ENCODE results near the gene SLK. TPM values are rescaled to one million over a fixed set of nuclear protein-coding genes. Genes with fewer than 3 reads are reported as not detected.
A peak's percentile ranks its signal among the peaks of the same experiment; 100 is the strongest.

SLK gene
- total and polyA plus RNA-seq, 2 donors (not counting 3 experiments of a cell fraction or from before 2014, with no cell fraction given), result 4.5 to 36.0 TPM

DNA sequence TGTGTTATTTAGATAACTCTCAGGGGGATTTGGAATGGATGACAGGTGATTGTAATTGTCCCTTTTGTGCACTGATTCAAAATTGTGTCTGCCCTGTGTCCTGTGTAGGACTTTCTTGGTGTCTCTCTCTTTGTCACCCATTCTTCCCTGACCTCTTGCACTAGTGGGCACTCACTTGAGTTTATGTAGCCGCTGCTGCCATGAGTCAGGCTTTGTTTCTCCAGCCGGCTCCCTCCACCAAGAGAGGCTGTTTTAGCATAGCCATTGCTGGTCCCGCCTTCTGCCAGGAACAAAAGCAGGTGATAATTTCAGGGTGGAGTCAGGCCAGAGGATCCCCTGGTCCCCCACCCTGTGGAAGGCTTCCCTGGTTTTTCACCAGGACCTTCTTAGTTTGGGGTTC lies 110.3 kb downstream of the SLK start:
- H4K20me1 ChIP-seq (replicated peaks; ENCODE audit: control insufficient read depth, extremely low read depth, insufficient read depth, low read length), result no peaks in the 10 kb centered on the region
- H3K27ac ChIP-seq (ENCODE audit: insufficient read depth, low read depth, low read length), result peak overlapping the region; percentile 55
- DNase-seq (ENCODE audit: low read depth, low spot score) (peak; percentile 74), FAIRE-seq (peak; percentile 8)
- peak overlapping the region; percentile 36 for H3K4me2 ChIP-seq (ENCODE audit: insufficient read depth, low read length)
- ChIA-PET CTCF (interaction anchor here (0.8 to 2.5 kb wide), 4 partner anchors 17 to 47 kb away, joined by 3 to 7 read pairs (median 6); partner anchors contain the start of gene SFR1), POLR2A (no interaction called here)
- no peaks in the 10 kb centered on the region for H3K79me2 ChIP-seq (ENCODE audit: control insufficient read depth, insufficient read depth, low read length)
- peak overlapping the region; percentile 45 for H2AFZ ChIP-seq (ENCODE audit: low read depth, low read length)
- BruUV-seq (replicated peaks), result no TSS peak
- no peak for TF ChIP-seq MYC (IDR thresholded peaks at IDR 0.05; ENCODE audit: low read depth, low read length)
- TF ChIP-seq, protein P1, sequence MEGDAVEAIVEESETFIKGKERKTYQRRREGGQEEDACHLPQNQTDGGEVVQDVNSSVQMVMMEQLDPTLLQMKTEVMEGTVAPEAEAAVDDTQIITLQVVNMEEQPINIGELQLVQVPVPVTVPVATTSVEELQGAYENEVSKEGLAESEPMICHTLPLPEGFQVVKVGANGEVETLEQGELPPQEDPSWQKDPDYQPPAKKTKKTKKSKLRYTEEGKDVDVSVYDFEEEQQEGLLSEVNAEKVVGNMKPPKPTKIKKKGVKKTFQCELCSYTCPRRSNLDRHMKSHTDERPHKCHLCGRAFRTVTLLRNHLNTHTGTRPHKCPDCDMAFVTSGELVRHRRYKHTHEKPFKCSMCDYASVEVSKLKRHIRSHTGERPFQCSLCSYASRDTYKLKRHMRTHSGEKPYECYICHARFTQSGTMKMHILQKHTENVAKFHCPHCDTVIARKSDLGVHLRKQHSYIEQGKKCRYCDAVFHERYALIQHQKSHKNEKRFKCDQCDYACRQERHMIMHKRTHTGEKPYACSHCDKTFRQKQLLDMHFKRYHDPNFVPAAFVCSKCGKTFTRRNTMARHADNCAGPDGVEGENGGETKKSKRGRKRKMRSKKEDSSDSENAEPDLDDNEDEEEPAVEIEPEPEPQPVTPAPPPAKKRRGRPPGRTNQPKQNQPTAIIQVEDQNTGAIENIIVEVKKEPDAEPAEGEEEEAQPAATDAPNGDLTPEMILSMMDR (IDR thresholded peaks at IDR 0.05; ENCODE audit: extremely low read depth in 1 of 2, insufficient read depth in 1 of 2, low read depth in 1 of 2, low read length in 2 of 2), result no peak
- no peak for TF ChIP-seq EZH2 (IDR thresholded peaks at IDR 0.05; ENCODE audit: borderline replicate concordance, low read depth, low read length, severe bottlenecking)
- no peak for TF ChIP-seq JUN (IDR thresholded peaks at IDR 0.05; ENCODE audit: borderline replicate concordance, insufficient read depth, insufficient read length, low read depth)
- TF ChIP-seq POLR2AphosphoS5 (IDR thresholded peaks at IDR 0.05; ENCODE audit: insufficient read depth, low read depth, low read length), result no peak
- TF ChIP-seq GATA2 (IDR thresholded peaks at IDR 0.05; ENCODE audit: insufficient read depth, insufficient read length, low read depth, low read length), result no peak
- TF ChIP-seq, protein P2, sequence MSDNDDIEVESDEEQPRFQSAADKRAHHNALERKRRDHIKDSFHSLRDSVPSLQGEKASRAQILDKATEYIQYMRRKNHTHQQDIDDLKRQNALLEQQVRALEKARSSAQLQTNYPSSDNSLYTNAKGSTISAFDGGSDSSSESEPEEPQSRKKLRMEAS (IDR thresholded peaks at IDR 0.05; ENCODE audit: insufficient read depth, insufficient read length), result no peak
- no peak for TF ChIP-seq POLR2A (IDR thresholded peaks at IDR 0.05; ENCODE audit: low read depth, low read length)
- TF ChIP-seq FOS (IDR thresholded peaks at IDR 0.05; ENCODE audit: borderline replicate concordance, insufficient read depth, low read length), result no peak
- no peak overlapping the region for H3K9ac ChIP-seq (replicated peaks; ENCODE audit: extremely low read depth, insufficient read depth, low read length)
- dilution Hi-C loops (cut with MboI; ENCODE audit: extremely low pct_ligation_motif_present, low sequenced_read_pairs), result no loop called here
- no peaks in the 10 kb centered on the region for H3K27me3 ChIP-seq (ENCODE audit: control insufficient read depth in 2 of 2, insufficient read depth in 2 of 2, low read length in 2 of 2)
- H3K9me1 ChIP-seq (replicated peaks; ENCODE audit: control insufficient read depth, extremely low read depth, insufficient read depth, low read length), result no peaks in the 10 kb centered on the region
- H3K9me3 ChIP-seq (replicated peaks; ENCODE audit: control insufficient read depth, insufficient read depth, low read length), result no peaks in the 10 kb centered on the region
- intact Hi-C loops (cut with micrococcal nuclease), result loop anchor here (1.0 to 2.0 kb wide), 2 partner anchors 22 to 28 kb away; no protein-coding TSS in a partner anchor
- H3K4me3 ChIP-seq (replicated peaks in 1 of 3; ENCODE audit: insufficient read depth in 1 of 3, low read depth in 1 of 3, low read length in 3 of 3), result no peak overlapping the region
- H3K36me3 ChIP-seq (ENCODE audit: control insufficient read depth in 2 of 2, extremely low read depth in 1 of 2, insufficient read depth in 2 of 2, low read length in 2 of 2), result no peaks in the 10 kb centered on the region
- H3K4me1 ChIP-seq (ENCODE audit: control insufficient read depth, extremely low read depth, insufficient read depth, low read length), result peaks cover 18% of the 10 kb centered on the region

Measured in endothelial cell of umbilical vein (primary cell).